ENCODE measurements around the gene ERP27. TPM values are rescaled to one million over a fixed set of nuclear protein-coding genes. Genes with fewer than 3 reads are reported as not detected.

Gene ERP27
- total RNA-seq, 1 experiment from 2014 or later = 0.98 TPM

- no peaks in the 10 kb centered on the region; the same call in none of the 2 replicates for H3K27me3 ChIP-seq (replicated peaks; ENCODE audit: control insufficient read depth, insufficient read depth, low read length)
- peaks cover 13% of the 10 kb centered on the region for H3K27me3 Mint-ChIP-seq (ENCODE audit: insufficient read depth, unreplicated experiment)
- DNase-seq = no peak
- no peaks in the 10 kb centered on the region for H3K4me1 ChIP-seq
- POLR2A ChIA-PET = no interaction called here
- H3K4me3 Mint-ChIP-seq (ENCODE audit: unreplicated experiment) = no peak overlapping the region
- H3K4me1 Mint-ChIP-seq (ENCODE audit: low read depth, unreplicated experiment) = no peaks in the 10 kb centered on the region
- no TSS peak for BruUV-seq (replicated peaks)
- H3K9me3 Mint-ChIP-seq (ENCODE audit: unreplicated experiment) = peaks cover 7% of the 10 kb centered on the region
- no peaks in the 10 kb centered on the region for H3K36me3 Mint-ChIP-seq (ENCODE audit: insufficient read depth, unreplicated experiment)
- intact Hi-C loops (cut with micrococcal nuclease; ENCODE audit: unreplicated experiment) = no loop called here
- H3K36me3 ChIP-seq (ENCODE audit: control insufficient read depth, insufficient read depth, low read length) = no peaks in the 10 kb centered on the region
- CTCF ChIA-PET = no interaction called here
- no peak for TF ChIP-seq CTCF (IDR thresholded peaks at IDR 0.05; ENCODE audit: insufficient read depth in 1 of 2, low read depth in 1 of 2, low read length in 1 of 2, severe bottlenecking in 1 of 2, unreplicated experiment in 1 of 2)
- H3K4me3 ChIP-seq (ENCODE audit: low read depth, low read length) = no peak overlapping the region
- no peaks in the 10 kb centered on the region for H3K9me3 ChIP-seq
- no peak overlapping the region for H3K27ac Mint-ChIP-seq (ENCODE audit: unreplicated experiment)
These were observed 46.5 kb upstream of the ERP27 start for GRCh38 chr12:14984766-14985285.

GRCh38 chr12:14984036-14984435, 45.7 kb upstream of the ERP27 start:
- ChIA-PET CTCF (interaction anchor here (0.7 kb wide), 1 partner anchor 71 kb away, joined by 6 read pairs; no protein-coding TSS in a partner anchor), POLR2A (no interaction called here)
- Mint-ChIP-seq H3K27me3 (ENCODE audit: insufficient read depth, unreplicated experiment) (peaks cover 13% of the 10 kb centered on the region), H3K36me3 (ENCODE audit: insufficient read depth, unreplicated experiment) (no peaks in the 10 kb centered on the region), H3K9me3 (ENCODE audit: unreplicated experiment) (no peaks in the 10 kb centered on the region), H3K4me1 (ENCODE audit: low read depth, unreplicated experiment) (no peaks in the 10 kb centered on the region), H3K4me3 (ENCODE audit: unreplicated experiment) (no peak overlapping the region), H3K27ac (ENCODE audit: unreplicated experiment) (no peak overlapping the region)
- intact Hi-C loops (cut with micrococcal nuclease; ENCODE audit: unreplicated experiment) = no loop called here
- Histone ChIP-seq H3K4me3 (ENCODE audit: low read depth, low read length) (no peak overlapping the region), H3K9me3 (no peaks in the 10 kb centered on the region), H3K27me3 (replicated peaks; ENCODE audit: control insufficient read depth, insufficient read depth, low read length) (no peaks in the 10 kb centered on the region; the same call in 1 of the 2 replicates), H3K36me3 (ENCODE audit: control insufficient read depth, insufficient read depth, low read length) (no peaks in the 10 kb centered on the region), H3K4me1 (no peaks in the 10 kb centered on the region)
- TF ChIP-seq CTCF (IDR thresholded peaks at IDR 0.05; ENCODE audit: insufficient read depth in 1 of 2, low read depth in 1 of 2, low read length in 1 of 2, severe bottlenecking in 1 of 2, unreplicated experiment in 1 of 2) = no peak
- BruUV-seq (replicated peaks) = no TSS peak
- no peak for DNase-seq

GRCh38 chr12:14982991-14983390, 44.7 kb upstream of the ERP27 start:
- Mint-ChIP-seq H3K4me3 (ENCODE audit: unreplicated experiment) (no peak overlapping the region), H3K9me3 (ENCODE audit: unreplicated experiment) (no peaks in the 10 kb centered on the region), H3K27ac (ENCODE audit: unreplicated experiment) (no peak overlapping the region), H3K4me1 (ENCODE audit: low read depth, unreplicated experiment) (no peaks in the 10 kb centered on the region), H3K27me3 (ENCODE audit: insufficient read depth, unreplicated experiment) (peaks cover 17% of the 10 kb centered on the region), H3K36me3 (ENCODE audit: insufficient read depth, unreplicated experiment) (no peaks in the 10 kb centered on the region)
- no peak for DNase-seq
- ChIA-PET POLR2A (no interaction called here), CTCF (interaction anchor here (0.7 kb wide), 1 partner anchor 70 kb away, joined by 6 read pairs; no protein-coding TSS in a partner anchor)
- TF ChIP-seq CTCF (IDR thresholded peaks at IDR 0.05; ENCODE audit: insufficient read depth in 1 of 2, low read depth in 1 of 2, low read length in 1 of 2, severe bottlenecking in 1 of 2, unreplicated experiment in 1 of 2) = no peak
- Histone ChIP-seq H3K36me3 (ENCODE audit: control insufficient read depth, insufficient read depth, low read length) (no peaks in the 10 kb centered on the region), H3K27me3 (replicated peaks; ENCODE audit: control insufficient read depth, insufficient read depth, low read length) (no peaks in the 10 kb centered on the region; the same call in 1 of the 2 replicates), H3K4me1 (no peaks in the 10 kb centered on the region), H3K9me3 (no peaks in the 10 kb centered on the region), H3K4me3 (ENCODE audit: low read depth, low read length) (no peak overlapping the region)
- BruUV-seq (replicated peaks) = no TSS peak
- intact Hi-C loops (cut with micrococcal nuclease; ENCODE audit: unreplicated experiment) = no loop called here
